T-cell (primary cell): ENCODE measurements around the gene EVI5. TPM values are rescaled to one million over a fixed set of nuclear protein-coding genes. Genes with fewer than 3 reads are reported as not detected.

Experiments used
- ATAC-seq, 4 experiments: fragments of 200-7000 bp in 3 of 4; fragments of 150-1000 bp in 1 of 4; cut with Tn5 transposase; replicated peaks in 1 of 4; 1 replicate in 3 of 4; 2 replicates in 1 of 4; pipeline ENCODE4 v1.10.0; 2021; ENCODE audit warnings: moderate library complexity in 3 of 4, mild to moderate bottlenecking in 2 of 4, moderate number of reproducible peaks in 1 of 4
- CTCF ChIA-PET, 2 donors: fragments of 300-600 bp; sonication (Branson Sonifier 250); formaldehyde crosslinking; loops; one replicate each; lab custom pipeline; 2022; ENCODE audit warnings: antibody characterized with exemption in 2 of 2; lab: Charles Lee
- POLR2A ChIA-PET, 2 donors: fragments of 300-600 bp; sonication (Branson Sonifier 250); formaldehyde crosslinking; loops; one replicate each; lab custom pipeline; 2022; ENCODE audit warnings: antibody characterized with exemption in 2 of 2; lab: Charles Lee
- DNase-seq, 35 experiments: peaks; one replicate each; pipeline versions ENCODE4 v3.0.0 to v3.0.0-alpha.2; 2013 to 2023
- H3K27ac ChIP-seq: one replicate; pipeline ENCODE4 v1.5.1; 2013; ENCODE audit warnings: low read length
- H3K27me3 ChIP-seq, 2 experiments: replicated peaks in 1 of 2; 1 replicate in 1 of 2; 2 replicates in 1 of 2; pipeline versions ENCODE4 v1.6.1 to v1.7.0; 2013; ENCODE audit warnings: low read length in 1 of 2, mixed read lengths in 1 of 2; ENCODE audit not compliant: control insufficient read depth in 2 of 2, insufficient read depth in 2 of 2; ENCODE audit errors: extremely low read depth in 1 of 2
- H3K36me3 ChIP-seq, 2 donors: 1 replicate in 1 of 2; 2 replicates in 1 of 2; pipeline versions ENCODE4 v1.6.1 to v1.7.0; 2013; ENCODE audit warnings: low read length in 1 of 2; ENCODE audit not compliant: control insufficient read depth in 2 of 2, insufficient read depth in 1 of 2; ENCODE audit errors: extremely low read depth in 1 of 2
- H3K4me1 ChIP-seq, 2 experiments: 1 replicate in 1 of 2; 2 replicates in 1 of 2; pipeline versions ENCODE4 v1.6.1 to v1.7.0; 2013; ENCODE audit warnings: low read length in 2 of 2, mixed read lengths in 1 of 2; ENCODE audit not compliant: insufficient read depth in 2 of 2, control insufficient read depth in 1 of 2; ENCODE audit errors: extremely low read depth in 1 of 2
- H3K4me3 ChIP-seq, 2 donors: 1 replicate in 1 of 2; 2 replicates in 1 of 2; pipeline versions ENCODE4 v1.5.1 to v1.7.0; 2013; ENCODE audit warnings: mild to moderate bottlenecking in 2 of 2, low read length in 1 of 2, moderate library complexity in 1 of 2; ENCODE audit not compliant: control insufficient read depth in 1 of 2; ENCODE audit errors: extremely low read depth in 1 of 2
- H3K9me3 ChIP-seq: 2 replicates; pipeline ENCODE4 v1.7.0; 2013
- H3K27ac Mint-ChIP-seq, 2 donors: one replicate each; pipeline ENCODE4 v1.8.0; 2020 to 2021; ENCODE audit warnings: mild to moderate bottlenecking in 2 of 2, mixed read lengths in 2 of 2
- H3K27me3 Mint-ChIP-seq, 2 donors: one replicate each; pipeline ENCODE4 v1.8.0; 2021 to 2022; ENCODE audit warnings: mixed read lengths in 2 of 2
- H3K36me3 Mint-ChIP-seq: one replicate; pipeline ENCODE4 v1.8.0; 2021; ENCODE audit warnings: mixed read lengths
- H3K4me1 Mint-ChIP-seq, 3 donors: one replicate each; pipeline ENCODE4 v1.8.0; 2020 to 2022; ENCODE audit warnings: mixed read lengths in 3 of 3, mild to moderate bottlenecking in 1 of 3
- H3K4me3 Mint-ChIP-seq, 3 donors: one replicate each; pipeline ENCODE4 v1.8.0; 2020 to 2022; ENCODE audit warnings: mild to moderate bottlenecking in 3 of 3, mixed read lengths in 3 of 3, moderate library complexity in 3 of 3
- H3K9me3 Mint-ChIP-seq, 3 donors: one replicate each; pipeline ENCODE4 v1.8.0; 2020 to 2022; ENCODE audit warnings: mixed read lengths in 3 of 3
- WGBS: methylation state at CpG from one replicate; pipeline ENCODE4 v1.1.5; 2013; ENCODE audit warnings: missing lambda C conversion rate; ENCODE audit not compliant: insufficient coverage; 5-methylcytosine and 5-hydroxymethylcytosine counted together
- total RNA-seq, 35 experiments: library from RNA in 6 of 35; stranded (reverse) in 6 of 35; fragments of 120-200 nt in 1 of 35; gene quantifications; one replicate each; pipeline versions ENCODE4 v1.2.1 to v1.2.4 and lab custom pipeline; 2013 to 2026

The EVI5 gene
- total RNA-seq, 5 donors from 2014 or later (not counting 1 experiment from before 2014, with no cell fraction given) = 1.5 to 2.4 (median 2.0) TPM

DNA sequence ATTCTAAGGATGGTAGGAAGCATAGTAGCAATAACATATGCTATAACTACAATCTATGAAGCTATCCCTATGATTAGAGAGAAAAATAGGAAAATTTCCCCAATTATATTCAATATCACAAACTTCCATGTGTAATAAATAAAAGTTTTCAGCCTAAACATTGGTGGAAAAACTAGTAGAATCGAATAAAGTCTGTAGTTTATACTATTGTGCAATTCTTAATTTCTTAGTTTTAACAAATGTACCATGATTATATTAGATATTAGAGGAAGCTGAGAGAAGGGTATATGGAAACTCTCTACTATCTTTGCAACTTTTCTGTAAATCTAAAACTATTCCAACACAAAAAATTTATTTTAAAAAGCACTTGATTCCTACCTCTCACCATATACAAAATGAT is 284.4 kb downstream of the EVI5 start:
- Mint-ChIP-seq H3K27me3 (no peaks in the 10 kb centered on the region), H3K4me1 (peaks cover 19 to 28% (median 23%) of the 10 kb centered on the region in 3 donors), H3K27ac (no peak overlapping the region), H3K36me3 (no peaks in the 10 kb centered on the region), H3K4me3 (no peak overlapping the region), H3K9me3 (no peaks in the 10 kb centered on the region)
- H3K9me3 ChIP-seq = no peaks in the 10 kb centered on the region
- H3K27me3 ChIP-seq = no peaks in the 10 kb centered on the region
- ChIA-PET CTCF (interaction anchor here in 1 of 2 donors (1.0 kb wide), 1 partner anchor 15 kb away, joined by 3 read pairs; no protein-coding TSS in a partner anchor), POLR2A (interaction anchor here in 1 of 2 donors (0.6 kb wide), 1 partner anchor 198 kb away, joined by 3 read pairs; no protein-coding TSS in a partner anchor)
- H3K27ac ChIP-seq = no peak overlapping the region
- H3K36me3 ChIP-seq = no peaks in the 10 kb centered on the region
- no CpG with 5 or more reads among the region's 1 CpG for WGBS
- no peak for DNase-seq
- H3K4me1 ChIP-seq = peaks cover 9 to 10% of the 10 kb centered on the region in 2 experiments
- no peak overlapping the region for H3K4me3 ChIP-seq
- ATAC-seq = no peak

DNA sequence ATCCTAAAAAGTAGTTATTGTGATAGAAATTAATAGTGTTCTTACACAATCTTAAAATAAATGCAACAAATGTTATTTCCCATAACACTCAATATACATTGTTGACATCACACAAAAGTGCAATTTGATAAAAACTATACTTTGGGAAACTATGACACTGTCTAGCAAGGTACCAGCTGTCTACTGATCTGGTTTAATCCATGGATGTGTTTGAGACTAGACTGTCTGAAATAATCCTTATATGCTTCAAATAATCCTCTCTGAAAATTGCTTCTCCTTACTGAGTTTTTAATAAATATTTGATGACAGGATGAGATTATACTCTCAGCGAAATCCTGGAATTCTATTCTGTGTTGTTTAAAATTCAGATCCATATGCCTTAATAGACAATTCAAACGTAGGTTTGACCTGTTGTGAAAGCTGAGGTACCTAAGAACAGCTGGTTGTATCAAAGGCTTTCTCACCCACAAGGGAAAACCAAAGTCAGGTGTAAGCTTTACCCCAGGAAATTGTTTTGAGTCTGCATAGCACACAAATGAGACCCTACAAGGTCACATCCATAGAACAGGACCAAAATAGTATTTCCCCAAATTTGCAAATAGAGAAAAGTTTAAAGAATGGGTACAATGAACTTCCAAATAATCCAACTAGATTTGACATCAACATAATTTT is 289.4 kb downstream of the EVI5 start:
- DNase-seq = peak in 1 of 35 experiments; percentile 38
- ATAC-seq = peak in 3 of 4 experiments; percentile 80 to 91 (median 83)
- peaks cover 9 to 29% of the 10 kb centered on the region in 2 experiments for H3K4me1 ChIP-seq
- Mint-ChIP-seq H3K27ac (peak overlapping the region in 1 of 2 donors; percentile 13), H3K4me3 (peak overlapping the region in 2 of 3 donors; percentile 10 to 61), H3K27me3 (no peaks in the 10 kb centered on the region), H3K36me3 (no peaks in the 10 kb centered on the region), H3K9me3 (no peaks in the 10 kb centered on the region), H3K4me1 (peaks cover 24 to 33% (median 29%) of the 10 kb centered on the region in 3 donors)
- H3K4me3 ChIP-seq = no peak overlapping the region
- ChIA-PET CTCF (interaction anchor here (0.7 to 1.6 kb wide), 2 partner anchors 8 to 174 kb away, joined by 4 read pairs; partner anchors contain the start of gene GFI1 (in 1 of the 2)), POLR2A (no interaction called here)
- no peaks in the 10 kb centered on the region for H3K27me3 ChIP-seq
- WGBS = no CpG with 5 or more reads among the region's 2 CpGs
- H3K27ac ChIP-seq = no peak overlapping the region
- H3K36me3 ChIP-seq = no peaks in the 10 kb centered on the region
- no peaks in the 10 kb centered on the region for H3K9me3 ChIP-seq

DNA sequence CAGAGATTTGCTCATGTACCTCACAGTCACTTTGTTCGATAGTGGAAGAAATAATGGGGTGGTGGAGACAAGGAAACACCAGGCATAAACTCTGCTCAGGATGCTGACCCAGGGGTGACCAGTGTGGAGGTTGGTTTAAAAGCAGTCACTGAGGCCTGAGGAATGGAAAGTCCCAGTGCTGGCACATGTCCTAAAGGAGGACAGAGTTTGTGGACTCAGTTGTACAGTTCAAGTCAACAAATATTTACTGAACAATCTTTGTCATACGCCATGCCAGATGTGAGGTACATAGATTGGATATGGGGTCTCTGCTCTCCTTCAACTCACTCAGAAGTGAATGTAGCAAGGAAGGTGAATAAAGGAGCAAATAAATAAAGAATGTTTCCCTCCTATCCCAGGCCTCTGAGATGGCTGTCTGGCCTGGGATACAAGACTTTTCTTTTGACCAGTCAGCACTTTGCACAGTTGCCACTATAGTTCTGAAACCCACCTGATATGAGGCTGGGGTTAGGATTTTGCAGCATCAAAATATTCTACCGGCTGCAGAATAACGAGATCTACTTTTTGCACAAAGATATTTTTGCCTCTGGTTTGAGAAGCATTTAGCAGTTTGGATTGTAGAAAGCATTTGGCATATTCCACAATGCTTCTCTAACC is 290.3 kb downstream of the EVI5 start:
- peaks cover 9 to 30% of the 10 kb centered on the region in 2 experiments for H3K4me1 ChIP-seq
- peak overlapping the region in 1 of 2 donors; percentile 59 for H3K27ac Mint-ChIP-seq
- no peak for DNase-seq
- H3K27ac ChIP-seq = no peak overlapping the region
- H3K27me3 ChIP-seq = no peaks in the 10 kb centered on the region
- ChIA-PET POLR2A (no interaction called here), CTCF (no interaction called here)
- H3K36me3 ChIP-seq = no peaks in the 10 kb centered on the region
- H3K9me3 Mint-ChIP-seq = no peaks in the 10 kb centered on the region
- ATAC-seq = no peak
- H3K4me3 ChIP-seq = no peak overlapping the region
- no peak overlapping the region for H3K4me3 Mint-ChIP-seq
- H3K27me3 Mint-ChIP-seq = no peaks in the 10 kb centered on the region
- H3K9me3 ChIP-seq = no peaks in the 10 kb centered on the region
- no peaks in the 10 kb centered on the region for H3K36me3 Mint-ChIP-seq
- WGBS = no CpG with 5 or more reads among the region's 4 CpGs
- peaks cover 28 to 37% (median 34%) of the 10 kb centered on the region in 3 donors for H3K4me1 Mint-ChIP-seq

DNA sequence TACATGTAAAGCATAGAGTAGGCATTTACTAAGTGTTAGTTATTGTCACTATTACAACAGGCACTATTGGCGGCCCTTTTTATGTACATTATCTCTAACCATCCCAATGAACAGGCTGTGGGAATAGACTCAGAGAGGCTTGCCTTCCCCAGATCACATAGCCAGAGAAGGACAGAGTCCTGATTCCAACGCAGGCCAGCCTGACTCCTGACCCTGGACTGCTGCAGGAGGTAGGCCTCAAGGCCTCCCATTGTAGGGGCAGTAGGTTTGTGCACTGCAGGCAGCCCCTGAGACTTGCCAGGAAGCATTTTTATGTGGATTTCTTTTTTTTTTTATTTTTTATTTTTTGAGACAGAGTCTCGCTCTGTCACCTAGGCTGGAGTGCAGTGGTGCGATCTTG is 291.8 kb downstream of the EVI5 start:
- no peak overlapping the region for H3K27ac ChIP-seq
- ATAC-seq (no peak), DNase-seq (no peak)
- Mint-ChIP-seq H3K36me3 (no peaks in the 10 kb centered on the region), H3K4me1 (peaks cover 40 to 50% (median 43%) of the 10 kb centered on the region in 3 donors), H3K9me3 (no peaks in the 10 kb centered on the region), H3K27me3 (no peaks in the 10 kb centered on the region), H3K27ac (no peak overlapping the region), H3K4me3 (no peak overlapping the region)
- CTCF ChIA-PET = interaction anchor here in 1 of 2 donors (0.7 kb wide), 1 partner anchor 94 kb away, joined by 3 read pairs; no protein-coding TSS in a partner anchor
- H3K4me3 ChIP-seq = no peak overlapping the region
- H3K9me3 ChIP-seq = no peaks in the 10 kb centered on the region
- no peaks in the 10 kb centered on the region for H3K36me3 ChIP-seq
- POLR2A ChIA-PET = interaction anchor here (0.6 to 0.7 kb wide), 2 partner anchors 478 to 639 kb away, joined by 3 to 6 read pairs; no protein-coding TSS in a partner anchor
- peaks cover 9 to 32% of the 10 kb centered on the region in 2 experiments for H3K4me1 ChIP-seq
- H3K27me3 ChIP-seq = no peaks in the 10 kb centered on the region
- WGBS = no CpG with 5 or more reads among the region's 4 CpGs

- H3K27me3 ChIP-seq = no peaks in the 10 kb centered on the region
- ATAC-seq (no peak), DNase-seq (no peak)
- H3K9me3 Mint-ChIP-seq = no peaks in the 10 kb centered on the region
- H3K4me1 ChIP-seq = peaks cover 17 to 20% of the 10 kb centered on the region in 2 experiments
- H3K9me3 ChIP-seq = no peaks in the 10 kb centered on the region
- no peaks in the 10 kb centered on the region for H3K36me3 ChIP-seq
- H3K36me3 Mint-ChIP-seq = no peaks in the 10 kb centered on the region
- H3K4me3 ChIP-seq = no peak overlapping the region
- peaks cover 34 to 41% (median 36%) of the 10 kb centered on the region in 3 donors for H3K4me1 Mint-ChIP-seq
- no peaks in the 10 kb centered on the region for H3K27me3 Mint-ChIP-seq
- H3K27ac ChIP-seq = peak overlapping the region; percentile 30
- H3K27ac Mint-ChIP-seq = peak overlapping the region; percentile 87 to 93
- ChIA-PET POLR2A (interaction anchor here in 1 of 2 donors (0.7 kb wide), 1 partner anchor 18 kb away, joined by 3 read pairs; no protein-coding TSS in a partner anchor), CTCF (interaction anchor here in 1 of 2 donors (0.6 to 0.7 kb wide), 3 partner anchors 14 to 112 kb away, joined by 3 read pairs; no protein-coding TSS in a partner anchor)
- no peak overlapping the region for H3K4me3 Mint-ChIP-seq
- 100% methylated on average over 1 of the region's 3 CpGs for WGBS
Observed at GRCh38 chr1:92488832-92489231, 296.1 kb downstream of the EVI5 start.

GRCh38 chr1:92488416-92488815 is 296.5 kb downstream of the EVI5 start:
- no peak overlapping the region for H3K4me3 Mint-ChIP-seq
- peaks cover 20% of the 10 kb centered on the region in 2 experiments for H3K4me1 ChIP-seq
- POLR2A ChIA-PET = no interaction called here
- H3K27ac ChIP-seq = peak overlapping the region; percentile 30
- H3K9me3 ChIP-seq = no peaks in the 10 kb centered on the region
- no peaks in the 10 kb centered on the region for H3K27me3 Mint-ChIP-seq
- peaks cover 34 to 39% (median 35%) of the 10 kb centered on the region in 3 donors for H3K4me1 Mint-ChIP-seq
- no peak for ATAC-seq
- no peak overlapping the region for H3K4me3 ChIP-seq
- no peaks in the 10 kb centered on the region for H3K36me3 ChIP-seq
- no peaks in the 10 kb centered on the region for H3K9me3 Mint-ChIP-seq
- no peak for DNase-seq
- H3K27ac Mint-ChIP-seq = peak overlapping the region; percentile 87 to 93
- WGBS = 0% methylated on average over 1 of the region's 3 CpGs
- CTCF ChIA-PET = no interaction called here
- H3K36me3 Mint-ChIP-seq = no peaks in the 10 kb centered on the region
- no peaks in the 10 kb centered on the region for H3K27me3 ChIP-seq
